B cell (primary cell): ENCODE results near the gene KIF17. TPM values are rescaled to one million over a fixed set of nuclear protein-coding genes. Genes with fewer than 3 reads are reported as not detected.

ENCODE experiments used
- ATAC-seq: fragments of 200-7000 bp; cut with Tn5 transposase; one replicate; pipeline ENCODE4 v1.10.0; 2021; ENCODE audit warnings: low read depth, mild to moderate bottlenecking, moderate number of reproducible peaks, moderate library complexity
- CTCF ChIA-PET: fragments of 350-600 bp; sonication (Branson Sonifier 250); formaldehyde crosslinking; loops from one replicate; lab custom pipeline; 2021; ENCODE audit warnings: antibody characterized with exemption, inconsistent platforms; lab: Charles Lee
- POLR2A ChIA-PET: fragments of 350-600 bp; sonication (Branson Sonifier 250); formaldehyde crosslinking; loops from one replicate; lab custom pipeline; 2021; ENCODE audit warnings: antibody characterized with exemption; lab: Charles Lee
- DNase-seq: peaks from one replicate; pipeline ENCODE4 v3.0.0; 2013
- H2AFZ ChIP-seq: 2 replicates; pipeline ENCODE4 v1.6.1; 2012; ENCODE audit warnings: mild to moderate bottlenecking, low read depth, low read length; ENCODE audit not compliant: insufficient read depth, poor library complexity, severe bottlenecking
- H3K27ac ChIP-seq, 2 donors: 1 replicate in 1 of 2; 2 replicates in 1 of 2; pipeline ENCODE4 v1.5.1; 2012 to 2013; ENCODE audit warnings: low read length in 2 of 2, mild to moderate bottlenecking in 2 of 2, moderate library complexity in 1 of 2
- H3K27me3 ChIP-seq, 4 experiments: fragments of 200-600 bp in 1 of 4; sonication (generic) in 1 of 4; replicated peaks in 1 of 4; 1 replicate in 2 of 4; 2 replicates in 2 of 4; pipeline versions ENCODE4 v1.6.1 to v1.7.0; 2013 to 2016; ENCODE audit warnings: low read length in 3 of 4, mild to moderate bottlenecking in 2 of 4, mixed read lengths in 1 of 4, moderate library complexity in 1 of 4; ENCODE audit not compliant: insufficient read depth in 4 of 4, control insufficient read depth in 3 of 4; ENCODE audit errors: control extremely low read depth in 1 of 4
- H3K36me3 ChIP-seq, 2 experiments: replicated peaks in 1 of 2; 1 replicate in 1 of 2; 2 replicates in 1 of 2; pipeline versions ENCODE4 v1.6.1 to v1.7.1; 2013; ENCODE audit warnings: low read length in 1 of 2; ENCODE audit not compliant: insufficient read depth in 2 of 2, control insufficient read depth in 1 of 2; ENCODE audit errors: control extremely low read depth in 1 of 2, extremely low read depth in 1 of 2
- H3K4me1 ChIP-seq, 2 donors: fragments of 200-600 bp in 1 of 2; sonication (generic) in 1 of 2; 1 replicate in 1 of 2; 2 replicates in 1 of 2; pipeline versions ENCODE4 v1.5.1 to v1.6.1; 2013 to 2017; ENCODE audit warnings: low read length in 2 of 2; ENCODE audit not compliant: control insufficient read depth in 2 of 2, insufficient read depth in 2 of 2
- H3K4me2 ChIP-seq: replicated peaks from 2 replicates; pipeline ENCODE3; 2012; ENCODE audit warnings: mild to moderate bottlenecking, low read depth, low read length; ENCODE audit not compliant: poor library complexity, severe bottlenecking
- H3K4me3 ChIP-seq, 5 experiments: fragments of 200-600 bp in 1 of 5; sonication (generic) in 1 of 5; 1 replicate in 3 of 5; 2 replicates in 2 of 5; pipeline versions ENCODE4 v1.5.1 to v1.7.0; 2011 to 2016; ENCODE audit warnings: low read length in 4 of 5, mild to moderate bottlenecking in 4 of 5, low read depth in 2 of 5, control low read depth in 1 of 5, moderate library complexity in 1 of 5; ENCODE audit not compliant: insufficient read depth in 1 of 5; ENCODE audit errors: control extremely low read depth in 1 of 5, extremely low read depth in 1 of 5
- H3K79me2 ChIP-seq: fragments of 200-600 bp; sonication (generic); one replicate; pipeline ENCODE4 v1.6.0; 2016; ENCODE audit warnings: low read length; ENCODE audit not compliant: control insufficient read depth, insufficient read depth
- H3K9ac ChIP-seq: fragments of 200-600 bp; sonication (generic); 2 replicates; pipeline ENCODE4 v1.6.1; 2017; ENCODE audit warnings: mild to moderate bottlenecking, low read length, moderate library complexity
- H3K9me3 ChIP-seq, 3 donors: one replicate each; pipeline versions ENCODE4 v1.6.1 to v1.7.1; 2013; ENCODE audit warnings: low read length in 2 of 3; ENCODE audit not compliant: control insufficient read depth in 2 of 3, insufficient read depth in 1 of 3; ENCODE audit errors: control extremely low read depth in 1 of 3
- H4K20me1 ChIP-seq: 2 replicates; pipeline ENCODE4 v1.6.0; 2012; ENCODE audit warnings: mild to moderate bottlenecking, low read length; ENCODE audit not compliant: insufficient read depth, control insufficient read depth, poor library complexity, severe bottlenecking
- H3K27ac Mint-ChIP-seq: one replicate; pipeline ENCODE4 v1.8.0; 2021; ENCODE audit warnings: mixed read lengths
- H3K27me3 Mint-ChIP-seq: one replicate; pipeline ENCODE4 v1.8.0; 2021; ENCODE audit warnings: mixed read lengths
- H3K4me1 Mint-ChIP-seq: one replicate; pipeline ENCODE4 v1.8.0; 2021; ENCODE audit warnings: mixed read lengths
- H3K4me3 Mint-ChIP-seq: one replicate; pipeline ENCODE4 v1.8.0; 2021; ENCODE audit warnings: mixed read lengths
- H3K9me3 Mint-ChIP-seq: one replicate; pipeline ENCODE4 v1.8.0; 2022; ENCODE audit warnings: mixed read lengths; ENCODE audit not compliant: insufficient read depth
- CTCF ChIP-seq: fragments of 200-600 bp; IDR thresholded peaks from one replicate; pipeline ENCODE4 v1.8.0; 2022; ENCODE audit warnings: antibody characterized with exemption, mild to moderate bottlenecking
- EZH2 ChIP-seq: IDR thresholded peaks from 2 replicates; pipeline ENCODE4 v1.6.1; 2012; ENCODE audit warnings: borderline replicate concordance, low read depth, mild to moderate bottlenecking, moderate library complexity, low read length; ENCODE audit not compliant: insufficient read depth, poor library complexity, severe bottlenecking
- WGBS: methylation state at CpG from one replicate; pipeline ENCODE4 v1.1.5; 2013; ENCODE audit warnings: missing lambda C conversion rate; ENCODE audit not compliant: insufficient coverage; 5-methylcytosine and 5-hydroxymethylcytosine counted together
- intact Hi-C: fragments of 100-400 bp; cut with micrococcal nuclease; formaldehyde crosslinking; loops from one replicate; pipeline ENCODE4 v1.10.0; 2022
- polyA plus RNA-seq: library from polyadenylated mRNA; depleted of rRNA; stranded (reverse); fragments of >200 nt; gene quantifications from 2 replicates; pipeline ENCODE4 v1.2.3, GENCODE V29; 2012
- total RNA-seq, 2 donors: library from RNA; stranded (reverse); fragments of 120-200 nt in 1 of 2; gene quantifications; 1 replicate in 1 of 2; 2 replicates in 1 of 2; pipeline versions ENCODE4 v1.2.3 to v1.2.4, GENCODE V29; 2013 to 2022

Gene KIF17
- total and polyA plus RNA-seq, 2 donors (not counting 1 experiment from before 2014, with no cell fraction given), result not detected

GRCh38 chr1:20616847-20617487, 100.8 kb downstream of the KIF17 start:
- CTCF ChIA-PET, result no interaction called here
- POLR2A ChIA-PET, result no interaction called here
- intact Hi-C loops, result no loop called here
- Histone ChIP-seq H3K27me3 (peaks cover 0 to 3% (median 0%) of the 10 kb centered on the region in 4 experiments), H3K36me3 (no peaks in the 10 kb centered on the region), H3K79me2 (no peaks in the 10 kb centered on the region), H3K4me3 (no peak overlapping the region), H3K9me3 (no peaks in the 10 kb centered on the region), H3K9ac (no peak overlapping the region), H3K27ac (no peak overlapping the region), H3K4me2 (no peak overlapping the region), H2AFZ (no peak overlapping the region), H3K4me1 (no peaks in the 10 kb centered on the region), H4K20me1 (no peaks in the 10 kb centered on the region)
- no peaks in the 10 kb centered on the region for H3K9me3 Mint-ChIP-seq
- H3K4me1 Mint-ChIP-seq, result no peaks in the 10 kb centered on the region
- no peak overlapping the region for H3K4me3 Mint-ChIP-seq
- TF ChIP-seq CTCF (no peak), EZH2 (no peak)
- no peak overlapping the region for H3K27ac Mint-ChIP-seq
- 80% methylated on average over 1 of the region's 3 CpGs for WGBS
- peaks cover 8% of the 10 kb centered on the region for H3K27me3 Mint-ChIP-seq
- ATAC-seq, result no peak
- DNase-seq, result no peak

GRCh38 chr1:20615946-20616846, 101.6 kb downstream of the KIF17 start:
- POLR2A ChIA-PET, result no interaction called here
- H3K79me2 ChIP-seq, result no peaks in the 10 kb centered on the region
- H3K27me3 ChIP-seq, result peaks cover 0 to 3% (median 0%) of the 10 kb centered on the region in 4 experiments
- no peak overlapping the region for H3K4me3 Mint-ChIP-seq
- ATAC-seq, result no peak
- H3K9me3 Mint-ChIP-seq, result no peaks in the 10 kb centered on the region
- no peaks in the 10 kb centered on the region for H4K20me1 ChIP-seq
- no peaks in the 10 kb centered on the region for H3K4me1 ChIP-seq
- H3K27me3 Mint-ChIP-seq, result peaks cover 8% of the 10 kb centered on the region
- H3K27ac Mint-ChIP-seq, result no peak overlapping the region
- H3K4me2 ChIP-seq, result no peak overlapping the region
- no peak for DNase-seq
- intact Hi-C loops, result no loop called here
- H3K36me3 ChIP-seq, result no peaks in the 10 kb centered on the region
- H3K9ac ChIP-seq, result no peak overlapping the region
- H3K4me1 Mint-ChIP-seq, result no peaks in the 10 kb centered on the region
- H3K9me3 ChIP-seq, result no peaks in the 10 kb centered on the region
- no peak overlapping the region for H2AFZ ChIP-seq
- WGBS, result 69% methylated on average over 15 of the region's 20 CpGs
- CTCF ChIA-PET, result no interaction called here
- H3K4me3 ChIP-seq, result no peak overlapping the region
- H3K27ac ChIP-seq, result no peak overlapping the region
- TF ChIP-seq CTCF (no peak), EZH2 (no peak)
